Activated CD4-positive, alpha-beta T cell treated with anti-CD3 and anti-CD28 coated beads, Interleukin-10, Interleukin-2, amounts not matched to agents 100 ng/mL and 50 ng/mL, durations not matched to agents 16 hours and 8 hours (primary cell): Measurements from ENCODE around the gene PRKAG2.

Experiments
- DNase-seq: peaks from one replicate; pipeline ENCODE4 v3.0.0-alpha.2; 2020

Gene PRKAG2

GRCh38 chr7:151719897-151720242 is 157.0 kb downstream of the PRKAG2 start:
- DNase-seq, result no peak

- no peak for DNase-seq
These were observed 157.7 kb downstream of the PRKAG2 start for GRCh38 chr7:151719031-151719896.

GRCh38 chr7:151717918-151718317 is 159.0 kb downstream of the PRKAG2 start:
- no peak for DNase-seq

DNA sequence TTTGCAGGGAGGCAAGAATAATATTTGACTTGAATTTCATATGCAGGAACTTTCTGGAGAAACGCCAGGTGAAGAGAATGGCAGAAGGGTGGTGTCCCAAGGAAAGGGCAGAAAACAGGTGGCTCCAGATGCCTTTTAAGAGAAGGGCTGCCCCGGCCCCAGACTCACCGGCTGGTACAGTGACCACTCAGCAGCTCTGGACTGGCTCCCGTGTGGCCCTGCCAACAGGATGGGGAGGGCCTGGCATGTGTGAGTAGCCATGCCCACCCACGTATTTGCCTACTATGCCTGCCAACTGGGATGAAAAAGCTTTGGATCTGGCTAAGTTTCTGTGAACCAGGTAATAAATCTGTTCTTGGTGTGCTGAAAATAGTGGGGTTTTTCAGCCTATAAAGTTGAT is 159.5 kb downstream of the PRKAG2 start:
- DNase-seq, result no peak

GRCh38 chr7:151716323-151716722 is 160.6 kb downstream of the PRKAG2 start:
- no peak for DNase-seq

- DNase-seq, result no peak
These were observed 161.1 kb downstream of the PRKAG2 start for GRCh38 chr7:151715666-151716315.

DNA sequence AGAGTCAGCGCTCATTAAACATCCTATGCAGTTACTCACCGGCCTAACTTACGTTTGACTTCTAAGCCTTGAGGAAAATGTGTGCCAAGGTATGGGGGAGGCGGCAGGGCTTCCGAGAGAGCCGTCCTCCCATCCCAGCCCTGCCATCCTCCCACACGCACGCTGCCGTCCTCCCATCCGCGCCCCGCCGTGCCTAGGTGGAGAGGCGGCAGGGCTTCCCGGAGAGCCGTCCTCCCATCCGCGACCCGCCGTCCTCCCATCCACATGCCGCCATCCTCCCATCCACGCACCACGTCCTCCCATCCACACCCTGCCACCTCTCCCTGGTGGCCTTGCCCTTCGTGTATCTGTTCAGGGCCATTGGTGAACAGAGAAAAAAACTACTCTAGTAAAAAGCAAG is 162.7 kb downstream of the PRKAG2 start:
- DNase-seq, result no peak

DNA sequence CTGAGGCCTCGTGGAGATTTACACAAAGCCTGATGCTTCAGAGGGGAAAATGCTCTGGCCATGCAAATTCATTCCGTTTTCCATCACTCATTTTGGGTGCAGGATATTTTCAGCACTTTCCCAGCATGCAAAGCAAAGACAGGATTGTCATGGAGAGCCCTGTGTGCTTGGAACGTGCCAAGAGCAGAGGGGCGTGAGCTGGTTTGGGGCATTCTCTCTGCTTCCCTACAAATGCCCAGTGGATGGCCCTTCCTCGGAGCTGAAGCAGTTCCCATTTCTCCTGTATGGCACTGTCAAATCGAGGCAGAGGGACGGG is 164.1 kb downstream of the PRKAG2 start:
- DNase-seq, result no peak

DNA sequence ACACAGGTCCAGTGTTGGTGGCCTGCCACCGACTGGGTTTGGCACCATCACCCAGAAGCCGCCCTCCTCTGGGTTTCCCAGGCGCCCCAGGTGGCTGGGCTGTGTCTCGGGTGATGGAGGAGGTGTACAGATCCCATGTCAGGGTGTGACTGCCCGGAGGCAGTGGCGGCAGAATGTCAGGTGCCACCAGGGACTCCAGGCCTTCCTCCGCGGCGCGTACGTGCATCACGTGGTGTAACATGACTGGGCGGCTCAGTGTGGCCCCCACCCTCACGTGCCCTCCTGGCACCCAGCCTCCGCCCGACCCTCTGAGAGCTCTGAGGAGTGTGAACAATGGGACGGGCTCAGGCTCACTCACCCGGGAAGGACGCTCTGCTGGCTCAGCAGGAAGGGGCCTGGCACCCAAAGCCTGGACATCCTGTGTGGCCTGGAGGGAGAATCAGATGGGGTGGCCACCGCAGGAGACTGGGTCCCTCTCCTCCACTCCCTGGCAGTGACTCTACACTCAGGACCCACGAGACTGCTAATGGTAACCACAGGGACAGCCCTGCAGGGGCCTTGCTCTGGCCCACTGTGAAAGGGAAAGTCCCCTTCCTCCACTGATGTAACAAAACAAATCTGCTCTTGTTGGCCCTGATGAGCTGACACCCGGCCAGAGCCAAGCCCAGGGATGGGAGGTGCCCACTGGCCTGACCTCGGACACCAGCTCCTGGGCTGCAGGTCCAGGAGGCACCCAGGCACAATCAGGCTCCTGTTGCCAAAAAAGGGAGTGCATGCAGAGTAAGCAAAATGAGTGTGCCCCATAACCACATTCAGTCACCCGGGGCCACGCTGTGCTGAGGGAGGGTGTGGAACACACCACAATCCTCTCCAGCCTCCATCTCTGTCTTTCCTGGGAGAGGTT is 164.8 kb downstream of the PRKAG2 start:
- DNase-seq, result peak; percentile 15

- no peak for DNase-seq
These were observed 165.5 kb downstream of the PRKAG2 start for GRCh38 chr7:151711435-151711872.

GRCh38 chr7:151710646-151711434 is 166.1 kb downstream of the PRKAG2 start:
- no peak for DNase-seq

GRCh38 chr7:151710121-151710640 is 166.7 kb downstream of the PRKAG2 start:
- DNase-seq, result no peak

- DNase-seq, result no peak
These were observed 167.5 kb downstream of the PRKAG2 start for GRCh38 chr7:151709141-151710038.

- no peak for DNase-seq
These were observed 168.3 kb downstream of the PRKAG2 start for GRCh38 chr7:151708610-151709009.

DNA sequence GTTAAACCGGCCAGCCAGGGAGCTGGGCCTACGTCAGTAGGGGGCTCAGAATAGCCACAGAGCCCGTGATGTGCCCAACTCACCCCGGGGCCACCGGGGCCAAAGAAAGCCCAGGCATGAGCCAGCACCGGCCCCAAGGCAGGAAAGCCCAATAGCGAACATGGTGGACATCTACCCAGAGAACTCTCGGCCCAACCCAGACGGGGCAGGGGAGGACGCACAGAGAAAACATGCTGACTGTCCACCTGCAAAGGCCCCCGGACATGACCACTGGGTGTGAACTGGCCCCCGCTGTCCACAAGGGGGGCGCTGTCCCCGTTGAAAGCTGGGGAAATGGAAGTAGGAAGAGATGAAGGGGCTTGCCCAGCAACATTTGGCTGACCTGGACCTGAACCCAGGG is 169.2 kb downstream of the PRKAG2 start:
- no peak for DNase-seq

- no peak for DNase-seq
These were observed 169.8 kb downstream of the PRKAG2 start for GRCh38 chr7:151707105-151707469.

- no peak for DNase-seq
These were observed 170.4 kb downstream of the PRKAG2 start for GRCh38 chr7:151706277-151707104.

GRCh38 chr7:151705636-151706276 is 171.2 kb downstream of the PRKAG2 start:
- DNase-seq, result peak; percentile 23

DNA sequence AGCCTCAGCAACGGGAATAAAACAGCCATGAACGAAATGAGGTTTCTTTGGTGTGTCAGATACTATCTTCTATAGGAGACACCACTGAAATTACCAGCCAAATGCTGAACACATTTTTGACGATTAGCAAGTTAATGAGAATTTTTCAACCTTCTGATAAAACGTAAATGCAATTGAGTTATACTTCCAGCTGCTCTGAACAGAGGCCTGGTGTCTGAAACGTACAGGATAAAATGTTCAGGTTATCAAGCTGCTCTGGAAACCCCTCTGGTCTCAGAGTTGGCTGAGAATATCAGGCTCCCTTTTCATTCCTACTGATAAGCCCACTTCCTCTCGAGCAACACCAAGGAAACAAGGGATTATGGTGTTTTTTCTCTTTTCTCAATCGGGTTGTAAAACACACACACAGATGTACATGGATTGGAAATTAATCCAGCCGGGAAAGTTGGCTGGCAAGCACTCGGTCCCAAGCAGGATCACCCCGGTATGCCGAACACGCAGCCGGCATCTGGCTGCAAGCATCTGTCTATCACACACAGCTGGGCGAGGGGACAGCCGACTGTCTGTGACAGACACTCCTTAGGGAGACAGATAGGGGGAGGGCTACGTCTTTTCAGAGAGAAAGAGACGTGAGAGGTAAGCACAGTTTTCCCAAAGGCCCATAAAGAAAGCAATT is 171.8 kb downstream of the PRKAG2 start:
- DNase-seq, result no peak
